GM12872 (cell line): Measurements from ENCODE around the gene SEPTIN5.

Experiments
- CTCF ChIP-seq: IDR thresholded peaks from 3 replicates; pipeline ENCODE4 v1.5.1; 2011; ENCODE audit warnings: low read depth, mild to moderate bottlenecking, low read length, moderate library complexity; ENCODE audit not compliant: insufficient read depth

The SEPTIN5 gene

GRCh38 chr22:19755145-19755710 is 40.9 kb downstream of the SEPTIN5 start:
- TF ChIP-seq CTCF: no peak

GRCh38 chr22:19755722-19756287 is 41.5 kb downstream of the SEPTIN5 start:
- TF ChIP-seq CTCF: no peak

- TF ChIP-seq CTCF: peak; percentile 58; the same call in 2 of the 3 replicates
Observed at GRCh38 chr22:19756288-19757128, 42.2 kb downstream of the SEPTIN5 start.

- TF ChIP-seq CTCF: no peak
Observed at GRCh38 chr22:19757140-19757984, 43.1 kb downstream of the SEPTIN5 start.

GRCh38 chr22:19757985-19758895 is 43.9 kb downstream of the SEPTIN5 start:
- no peak for TF ChIP-seq CTCF

GRCh38 chr22:19758896-19759426 is 44.7 kb downstream of the SEPTIN5 start:
- no peak for TF ChIP-seq CTCF
